HFF-Myc (cell line): Measurements from ENCODE around the gene CDC42EP5.
A peak's percentile ranks its signal among the peaks of the same experiment; 100 is the strongest.

ENCODE experiments used
- DNase-seq: peaks from one replicate; pipeline ENCODE4 v3.0.0-alpha.2; 2011; ENCODE audit warnings: low read depth; ENCODE audit errors: extremely low read depth
- H3K4me3 ChIP-seq: replicated peaks from 2 replicates; pipeline ENCODE4 v1.5.1; 2011; ENCODE audit warnings: low read depth, mild to moderate bottlenecking, control low read depth, low read length
- CTCF ChIP-seq: IDR thresholded peaks from 2 replicates; pipeline ENCODE4 v1.5.1; 2012; ENCODE audit warnings: mild to moderate bottlenecking, low read depth, low read length, control low read depth; ENCODE audit errors: missing control alignments

The CDC42EP5 gene

GRCh38 chr19:54463531-54464043 lies 9.5 kb downstream of the CDC42EP5 start, which contains the start of gene LENG9:
TSS of gene LENG9 (minus strand) at chr19:54463778. CDS start at chr19:54463526, 252 bp downstream.
- peak; percentile 96 for DNase-seq
- TF ChIP-seq CTCF, result no peak
- peak within 1 kb of the TSS; percentile 52 for H3K4me3 ChIP-seq

GRCh38 chr19:54462655-54463530 lies 10.2 kb downstream of the CDC42EP5 start:
- TF ChIP-seq CTCF, result peak; percentile 29
- no peak for DNase-seq
- peak overlapping the region; percentile 52 for H3K4me3 ChIP-seq

GRCh38 chr19:54462047-54462654 lies 10.9 kb downstream of the CDC42EP5 start:
- H3K4me3 ChIP-seq, result peak overlapping the region; percentile 52
- DNase-seq, result no peak
- TF ChIP-seq CTCF, result no peak

GRCh38 chr19:54461613-54462012 lies 11.5 kb downstream of the CDC42EP5 start:
- DNase-seq, result no peak
- TF ChIP-seq CTCF, result no peak
- H3K4me3 ChIP-seq, result peak overlapping the region; percentile 52

- no peak for DNase-seq
- H3K4me3 ChIP-seq, result no peak overlapping the region
- no peak for TF ChIP-seq CTCF
These were observed 11.9 kb downstream of the CDC42EP5 start for GRCh38 chr19:54461210-54461609.

GRCh38 chr19:54460230-54461005 lies 12.7 kb downstream of the CDC42EP5 start:
- TF ChIP-seq CTCF, result no peak
- no peak for DNase-seq
- no peak overlapping the region for H3K4me3 ChIP-seq
